CD4-positive, CD25-positive, alpha-beta regulatory T cell (primary cell): ENCODE measurements around the gene CCAR1. TPM values are rescaled to one million over a fixed set of nuclear protein-coding genes. Genes with fewer than 3 reads are reported as not detected.
A peak's percentile ranks its signal among the peaks of the same experiment; 100 is the strongest.
"Not testable (repeated sequence)": the region's sequence is repeated elsewhere in the genome, so short reads cannot be mapped to it uniquely, and the experiment has no call there.

Experiments used
- ATAC-seq, 2 donors: fragments of 150-1000 bp; cut with Tn5 transposase; one replicate each; pipeline ENCODE4 v1.10.0; 2021; ENCODE audit warnings: low read depth in 2 of 2, moderate number of reproducible peaks in 2 of 2, moderate library complexity in 1 of 2
- DNase-seq, 3 donors: peaks; one replicate each; pipeline versions ENCODE4 v3.0.0 to v3.0.0-alpha.2; 2012 to 2022; ENCODE audit warnings: mixed read lengths in 1 of 3
- H3K27ac ChIP-seq: one replicate; pipeline ENCODE4 v1.7.0; 2013; ENCODE audit warnings: mild to moderate bottlenecking, low read length; ENCODE audit not compliant: insufficient read depth, poor library complexity, severe bottlenecking
- H3K27me3 ChIP-seq: one replicate; pipeline ENCODE4 v1.7.0; 2013; ENCODE audit warnings: low read length; ENCODE audit not compliant: control insufficient read depth, insufficient read depth
- H3K36me3 ChIP-seq: one replicate; pipeline ENCODE4 v1.7.0; 2013; ENCODE audit warnings: mild to moderate bottlenecking, low read length, moderate library complexity; ENCODE audit not compliant: control insufficient read depth, insufficient read depth
- H3K4me1 ChIP-seq: 2 replicates; pipeline ENCODE4 v1.7.0; 2013; ENCODE audit warnings: mild to moderate bottlenecking, low read length; ENCODE audit not compliant: insufficient read depth, control insufficient read depth, poor library complexity, severe bottlenecking
- H3K4me3 ChIP-seq: one replicate; pipeline ENCODE4 v1.7.0; 2013; ENCODE audit warnings: low read depth, mild to moderate bottlenecking, low read length, moderate library complexity
- H3K9me3 ChIP-seq, 2 experiments: 1 replicate in 1 of 2; 2 replicates in 1 of 2; pipeline ENCODE4 v1.7.0; 2013; ENCODE audit warnings: low read length in 2 of 2, mild to moderate bottlenecking in 1 of 2, moderate library complexity in 1 of 2; ENCODE audit not compliant: control insufficient read depth in 2 of 2
- H3K27ac Mint-ChIP-seq, 3 donors: one replicate each; pipeline ENCODE4 v1.8.0; 2020 to 2022; ENCODE audit warnings: mild to moderate bottlenecking in 3 of 3, mixed read lengths in 3 of 3, moderate library complexity in 2 of 3
- H3K27me3 Mint-ChIP-seq: one replicate; pipeline ENCODE4 v1.8.0; 2022; ENCODE audit warnings: mild to moderate bottlenecking, mixed read lengths
- H3K36me3 Mint-ChIP-seq: one replicate; pipeline ENCODE4 v1.8.0; 2020; ENCODE audit warnings: mixed read lengths
- H3K4me1 Mint-ChIP-seq, 4 donors: one replicate each; pipeline ENCODE4 v1.8.0; 2020 to 2022; ENCODE audit warnings: mixed read lengths in 4 of 4, mild to moderate bottlenecking in 1 of 4
- H3K4me3 Mint-ChIP-seq, 4 donors: one replicate each; pipeline ENCODE4 v1.8.0; 2020 to 2022; ENCODE audit warnings: mild to moderate bottlenecking in 4 of 4, mixed read lengths in 4 of 4, moderate library complexity in 3 of 4
- H3K9me3 Mint-ChIP-seq, 7 donors: one replicate each; pipeline ENCODE4 v1.8.0; 2020 to 2022; ENCODE audit warnings: mixed read lengths in 7 of 7, mild to moderate bottlenecking in 3 of 7, moderate library complexity in 2 of 7
- polyA plus RNA-seq, 4 donors: library from polyadenylated mRNA; unstranded; fragments of 300-500 nt; fragmentation: Illumina TruSeq; gene quantifications; one replicate each; pipeline ENCODE4 v1.2.3, GENCODE V29; 2021
- total RNA-seq: library from RNA; stranded (reverse); gene quantifications from one replicate; pipeline ENCODE4 v1.2.3, GENCODE V29; 2022

CCAR1 gene
- total and polyA plus RNA-seq, 5 donors from 2014 or later, result 24.0 to 86.6 (median 32.7) TPM

DNA sequence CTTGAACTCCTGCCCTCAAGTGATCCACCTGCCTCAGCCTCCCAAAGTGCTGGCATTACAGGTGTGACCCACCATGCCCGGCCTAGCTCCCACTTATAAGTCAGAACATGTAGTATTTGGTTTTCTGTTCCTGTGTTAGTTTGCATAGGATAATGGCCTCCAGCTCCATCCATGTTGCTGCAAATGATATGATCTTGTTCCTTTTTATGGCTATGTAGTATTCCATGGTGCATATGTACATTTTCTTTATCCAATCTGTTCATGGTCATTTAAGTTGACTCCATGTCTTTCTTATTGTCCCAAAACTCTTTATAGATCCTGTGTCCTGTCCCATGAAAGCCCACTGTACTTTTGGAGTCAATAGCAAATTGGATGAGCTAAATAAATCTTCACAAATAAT lies 99.3 kb downstream of the CCAR1 start:
- H3K27ac Mint-ChIP-seq, H3K4me3 ChIP-seq, H3K36me3 ChIP-seq, H3K27me3 Mint-ChIP-seq, H3K4me3 Mint-ChIP-seq, H3K9me3 Mint-ChIP-seq, H3K36me3 Mint-ChIP-seq, H3K27ac ChIP-seq, H3K4me1 ChIP-seq, DNase-seq, H3K27me3 ChIP-seq, H3K9me3 ChIP-seq, ATAC-seq, H3K4me1 Mint-ChIP-seq: not testable (repeated sequence)

DNA sequence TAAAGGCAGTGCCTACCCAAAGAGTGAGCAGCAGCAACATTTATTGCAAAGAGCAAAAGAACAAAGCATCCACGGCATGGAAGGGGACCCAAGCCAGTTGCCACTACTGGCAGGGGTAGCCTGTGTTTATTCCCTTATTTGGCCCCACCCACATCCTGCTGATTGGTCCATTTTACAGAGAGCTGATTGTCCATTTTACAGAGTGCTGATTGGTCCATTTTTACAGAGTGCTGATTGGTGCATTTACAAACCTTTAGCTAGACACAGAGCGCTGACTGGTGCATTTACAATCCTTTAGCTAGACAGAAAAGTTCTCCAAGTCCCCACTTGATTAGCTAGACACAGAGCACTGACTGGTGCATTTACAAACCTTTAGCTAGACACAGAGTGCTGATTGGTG lies 101.6 kb downstream of the CCAR1 start:
- not testable (repeated sequence) for H3K36me3 Mint-ChIP-seq, H3K27me3 ChIP-seq, H3K27ac ChIP-seq, H3K4me1 ChIP-seq, H3K9me3 Mint-ChIP-seq, H3K4me3 Mint-ChIP-seq, DNase-seq, H3K36me3 ChIP-seq, ATAC-seq, H3K9me3 ChIP-seq, H3K4me1 Mint-ChIP-seq, H3K4me3 ChIP-seq, H3K27ac Mint-ChIP-seq
- peaks cover 10% of the 10 kb centered on the region for H3K27me3 Mint-ChIP-seq

DNA sequence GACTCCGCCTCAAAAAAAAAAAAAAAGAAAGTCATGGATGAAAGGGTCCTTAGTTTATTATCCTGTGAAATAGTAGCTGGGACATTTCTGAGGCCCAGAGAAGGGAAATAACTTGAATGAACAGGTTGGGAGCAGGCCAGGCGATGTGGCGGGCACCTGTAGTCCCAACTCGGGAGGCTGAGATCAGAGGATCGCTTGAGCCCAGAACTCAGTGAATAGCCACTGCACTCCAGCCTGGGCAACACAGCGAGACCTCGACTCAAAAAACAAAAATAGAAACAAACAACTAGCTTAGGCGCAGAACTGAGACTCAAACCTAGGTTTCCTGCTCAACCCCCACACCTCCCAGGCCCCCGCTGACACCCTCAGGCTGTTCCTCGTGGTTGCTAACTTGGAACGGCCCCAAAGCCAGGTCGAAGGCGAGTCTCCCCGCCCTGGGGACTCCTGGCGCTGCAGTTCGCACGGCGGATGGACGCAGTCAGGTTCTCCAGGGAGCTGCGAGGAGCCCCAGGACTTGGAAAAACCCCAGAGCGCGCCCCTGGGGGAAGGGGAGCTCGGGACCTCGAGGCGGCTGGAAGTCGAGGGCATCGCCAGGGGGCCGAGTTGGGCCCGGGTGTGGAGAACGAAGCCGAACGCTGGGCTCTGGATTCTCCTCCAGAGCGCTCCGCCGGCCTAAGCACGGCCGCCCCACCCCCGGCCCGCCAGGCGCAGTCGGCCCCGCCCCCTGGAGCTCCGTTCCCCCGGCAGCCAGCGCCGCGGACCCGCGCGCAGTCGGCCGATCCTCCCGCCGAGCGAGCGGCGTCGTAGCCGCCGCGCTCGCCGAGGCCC lies 105.9 kb downstream of the CCAR1 start, which contains the start of gene STOX1:
Gene STOX1 (plus strand): TSS at position 768 of the 828 bp plus-strand sequence. CDS start 93 bp downstream, outside the sequence.
- Histone ChIP-seq H3K4me3 (peak within 1 kb of the TSS; percentile 24), H3K27ac (no peak within 1 kb of the TSS), H3K27me3 (no peaks in the 10 kb centered on the region), H3K4me1 (peaks cover 3% of the 10 kb centered on the region), H3K9me3 (no peaks in the 10 kb centered on the region), H3K36me3 (no peaks in the 10 kb centered on the region)
- Mint-ChIP-seq H3K4me3 (peak within 1 kb of the TSS in 3 of 4 donors; percentile 78 to 83 (median 81)), H3K36me3 (no peaks in the 10 kb centered on the region), H3K9me3 (peaks cover 0 to 2% (median 0%) of the 10 kb centered on the region in 7 donors), H3K4me1 (peaks cover 0 to 16% (median 3%) of the 10 kb centered on the region in 4 donors), H3K27me3 (peaks cover 18% of the 10 kb centered on the region), H3K27ac (peak within 1 kb of the TSS in 2 of 3 donors; percentile 15 to 56)
- DNase-seq (peak; percentile 18 to 60 (median 44)), ATAC-seq (peak; percentile 48 to 58)

DNA sequence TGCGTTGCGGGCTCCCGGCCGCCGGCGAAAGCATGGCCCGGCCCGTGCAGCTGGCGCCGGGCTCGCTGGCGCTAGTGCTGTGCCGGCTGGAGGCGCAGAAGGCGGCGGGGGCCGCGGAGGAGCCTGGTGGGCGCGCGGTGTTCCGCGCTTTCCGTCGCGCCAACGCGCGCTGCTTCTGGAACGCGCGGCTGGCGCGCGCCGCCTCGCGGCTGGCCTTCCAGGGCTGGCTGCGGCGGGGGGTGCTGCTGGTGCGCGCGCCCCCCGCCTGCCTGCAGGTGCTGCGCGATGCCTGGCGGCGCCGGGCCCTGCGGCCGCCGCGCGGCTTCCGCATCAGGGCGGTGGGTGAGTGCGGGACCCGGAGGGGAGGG lies 106.5 kb downstream of the CCAR1 start:
- not testable (repeated sequence) for H3K27ac Mint-ChIP-seq, H3K27ac ChIP-seq, H3K9me3 Mint-ChIP-seq, DNase-seq, H3K4me3 ChIP-seq, H3K4me1 ChIP-seq, H3K9me3 ChIP-seq, H3K36me3 Mint-ChIP-seq, H3K4me3 Mint-ChIP-seq, H3K36me3 ChIP-seq, H3K27me3 ChIP-seq
- peaks cover 0 to 16% (median 3%) of the 10 kb centered on the region in 4 donors for H3K4me1 Mint-ChIP-seq
- ATAC-seq, result peak; percentile 32 to 56
- H3K27me3 Mint-ChIP-seq, result peaks cover 18% of the 10 kb centered on the region

DNA sequence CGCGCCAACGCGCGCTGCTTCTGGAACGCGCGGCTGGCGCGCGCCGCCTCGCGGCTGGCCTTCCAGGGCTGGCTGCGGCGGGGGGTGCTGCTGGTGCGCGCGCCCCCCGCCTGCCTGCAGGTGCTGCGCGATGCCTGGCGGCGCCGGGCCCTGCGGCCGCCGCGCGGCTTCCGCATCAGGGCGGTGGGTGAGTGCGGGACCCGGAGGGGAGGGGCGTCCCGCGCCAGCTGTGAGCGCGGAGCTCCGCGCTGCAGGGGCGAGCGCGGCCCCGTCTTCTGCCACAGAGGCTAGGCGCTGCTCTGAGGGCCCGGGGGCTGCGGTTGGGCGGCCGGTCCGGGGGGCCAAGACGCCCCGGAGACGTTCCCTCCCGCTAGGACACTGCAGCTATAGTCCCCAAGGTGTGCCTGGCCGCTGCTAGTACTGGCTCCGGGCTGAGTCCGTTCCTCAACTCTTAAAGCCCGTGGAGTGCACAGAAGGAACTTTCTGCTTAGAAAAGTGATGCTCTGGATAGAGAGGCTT lies 107.1 kb downstream of the CCAR1 start:
- H3K27ac Mint-ChIP-seq, result peak overlapping the region in 1 of 3 donors; percentile 56
- DNase-seq (peak in 2 of 3 donors; percentile 3 to 8), ATAC-seq (peak; percentile 49 to 54)

DNA sequence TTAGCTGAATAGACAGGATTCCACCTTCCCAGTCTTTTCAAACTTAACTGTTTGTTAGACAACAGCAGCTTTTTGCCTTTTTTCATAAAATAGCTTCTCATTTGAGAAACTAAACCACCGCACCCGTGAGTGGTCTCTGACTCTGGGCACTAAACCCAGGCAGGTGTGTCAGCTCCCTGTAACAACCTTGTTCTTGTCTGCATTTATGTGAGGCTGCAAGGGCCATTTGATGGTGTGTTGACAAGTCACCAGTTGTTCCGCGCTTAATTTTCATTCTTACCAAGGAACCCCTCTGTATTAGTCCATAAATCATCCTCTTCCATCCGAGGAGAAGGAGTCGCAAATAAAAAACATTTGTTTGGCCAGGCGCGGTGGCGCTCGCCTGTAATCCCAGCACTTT lies 107.8 kb downstream of the CCAR1 start:
- no peak for ATAC-seq
- Histone ChIP-seq H3K4me3 (no peak overlapping the region), H3K27me3 (no peaks in the 10 kb centered on the region), H3K4me1 (peaks cover 3% of the 10 kb centered on the region), H3K36me3 (no peaks in the 10 kb centered on the region), H3K27ac (no peak overlapping the region), H3K9me3 (no peaks in the 10 kb centered on the region)
- DNase-seq, result no peak
- Mint-ChIP-seq H3K4me3 (peak overlapping the region in 3 of 4 donors; percentile 63 to 77 (median 67)), H3K27ac (no peak overlapping the region), H3K36me3 (no peaks in the 10 kb centered on the region), H3K4me1 (peaks cover 0 to 16% (median 3%) of the 10 kb centered on the region in 4 donors), H3K9me3 (peaks cover 0 to 2% (median 0%) of the 10 kb centered on the region in 7 donors), H3K27me3 (peaks cover 18% of the 10 kb centered on the region)

More for the DNA sequence above, 107.1 kb downstream of the CCAR1 start:
- Mint-ChIP-seq H3K4me1 (peaks cover 0 to 16% (median 3%) of the 10 kb centered on the region in 4 donors), H3K4me3 (peak overlapping the region in 3 of 4 donors; percentile 63 to 77 (median 67)), H3K27me3 (peaks cover 18% of the 10 kb centered on the region)
- not testable (repeated sequence) for H3K9me3 ChIP-seq, H3K4me3 ChIP-seq, H3K36me3 Mint-ChIP-seq, H3K9me3 Mint-ChIP-seq, H3K36me3 ChIP-seq, H3K27ac ChIP-seq, H3K4me1 ChIP-seq, H3K27me3 ChIP-seq

DNA sequence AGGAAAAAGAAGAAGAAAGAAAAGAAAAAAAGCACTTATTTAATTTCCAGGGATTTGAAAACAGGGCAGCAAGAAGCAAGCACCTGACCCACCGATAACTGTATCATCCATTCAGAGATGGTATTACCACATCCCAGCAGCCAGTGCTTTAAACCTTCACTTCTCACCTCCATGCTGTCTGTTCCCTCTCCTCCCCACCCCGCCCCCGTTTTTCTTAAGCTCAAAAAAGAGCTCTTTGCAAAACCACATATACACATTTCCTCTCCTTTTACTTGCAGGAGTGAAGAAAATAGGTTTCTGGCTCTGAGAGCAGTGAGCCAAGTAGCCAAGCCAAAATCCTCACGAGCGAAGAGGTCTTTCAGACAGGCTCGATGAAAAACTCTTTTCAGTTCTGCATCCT lies 108.5 kb downstream of the CCAR1 start:
- Histone ChIP-seq H3K27me3 (no peaks in the 10 kb centered on the region), H3K36me3 (no peaks in the 10 kb centered on the region), H3K4me3 (no peak overlapping the region), H3K27ac (no peak overlapping the region), H3K9me3 (no peaks in the 10 kb centered on the region), H3K4me1 (peaks cover 3% of the 10 kb centered on the region)
- Mint-ChIP-seq H3K36me3 (no peaks in the 10 kb centered on the region), H3K27me3 (peaks cover 22% of the 10 kb centered on the region), H3K4me3 (peak overlapping the region in 1 of 4 donors; percentile 77), H3K27ac (no peak overlapping the region), H3K4me1 (peaks cover 0 to 16% (median 3%) of the 10 kb centered on the region in 4 donors), H3K9me3 (peaks cover 0 to 2% (median 0%) of the 10 kb centered on the region in 7 donors)
- no peak for ATAC-seq
- no peak for DNase-seq
